Ishikawa (cell line): ENCODE measurements around the gene CLDN14.
A peak's percentile ranks its signal among the peaks of the same experiment; 100 is the strongest.

Source experiments
- CEBPB ChIP-seq: IDR thresholded peaks from 2 replicates; pipeline ENCODE4 v1.6.1; 2012
- CREB1 ChIP-seq: IDR thresholded peaks from 2 replicates; pipeline ENCODE4 v1.6.1; 2012; ENCODE audit warnings: low read depth
- EGR1 ChIP-seq: IDR thresholded peaks from 2 replicates; pipeline ENCODE4 v1.6.1; 2012
- EP300 ChIP-seq: IDR thresholded peaks from 2 replicates; pipeline ENCODE4 v1.6.1; 2012; ENCODE audit warnings: borderline replicate concordance
- FOXM1 ChIP-seq: IDR thresholded peaks from 2 replicates; pipeline ENCODE4 v1.6.1; 2012; ENCODE audit warnings: low read depth, borderline replicate concordance
- NFIC ChIP-seq: IDR thresholded peaks from 2 replicates; pipeline ENCODE4 v1.6.1; 2012
- RAD21 ChIP-seq: IDR thresholded peaks from 2 replicates; pipeline ENCODE4 v1.6.1; 2012; ENCODE audit warnings: low read depth
- REST ChIP-seq: IDR thresholded peaks from 2 replicates; pipeline ENCODE4 v1.6.1; 2012; ENCODE audit warnings: low read depth, mild to moderate bottlenecking
- TAF1 ChIP-seq: IDR thresholded peaks from 2 replicates; pipeline ENCODE4 v1.6.1; 2012; ENCODE audit warnings: low read depth, mild to moderate bottlenecking
- TCF12 ChIP-seq: IDR thresholded peaks from 2 replicates; pipeline ENCODE4 v1.6.1; 2012; ENCODE audit warnings: low read depth
- TEAD4 ChIP-seq: IDR thresholded peaks from 2 replicates; pipeline ENCODE4 v1.6.1; 2012
- YY1 ChIP-seq: IDR thresholded peaks from 2 replicates; pipeline ENCODE4 v1.6.1; 2012; ENCODE audit warnings: low read depth
- ZBTB7A ChIP-seq: IDR thresholded peaks from 2 replicates; pipeline ENCODE4 v1.6.1; 2012; ENCODE audit warnings: low read depth
- TF ChIP-seq, protein P1 (sequence below): IDR thresholded peaks from 2 replicates; pipeline ENCODE4 v1.6.1; 2012
- TF ChIP-seq, protein P2 (sequence below): IDR thresholded peaks from 2 replicates; pipeline ENCODE4 v1.6.1; 2012

Gene CLDN14

DNA sequence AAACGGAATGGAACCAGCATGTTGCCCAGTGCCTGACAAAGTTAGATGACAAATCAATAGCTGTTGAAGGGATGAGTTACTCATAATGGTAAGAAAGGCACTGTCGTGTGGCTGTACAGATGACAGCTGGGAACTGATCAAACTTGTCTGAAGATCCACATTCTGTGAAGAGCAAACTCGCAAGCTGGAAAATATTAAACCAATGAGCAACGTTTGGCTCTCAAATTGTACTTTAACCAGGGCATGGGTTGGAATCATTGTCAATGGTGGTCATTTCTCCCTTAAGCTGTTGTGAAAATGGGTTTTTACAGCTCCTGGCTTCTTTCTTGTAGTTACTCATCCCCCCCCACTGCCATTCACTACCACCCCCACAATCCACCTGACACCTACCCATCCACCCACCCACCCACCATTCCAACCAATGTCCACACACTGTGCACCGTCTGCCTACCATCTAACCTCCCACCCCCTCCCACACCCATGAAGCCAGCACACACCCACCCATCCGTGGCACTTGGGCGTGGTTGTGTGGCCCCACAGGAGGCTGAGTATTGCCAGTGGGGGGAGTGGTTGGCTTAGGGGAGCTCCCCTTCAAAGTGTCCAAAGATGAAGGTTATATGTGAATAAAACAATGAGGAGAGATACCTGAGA, 46.7 kb downstream of the CLDN14 start:
- TF ChIP-seq TCF12 (no peak), EP300 (no peak), TAF1 (no peak), TEAD4 (no peak), RAD21 (no peak), YY1 (no peak), EGR1 (no peak), CREB1 (no peak), CEBPB (no peak), NFIC (no peak), ZBTB7A (no peak), REST (no peak), FOXM1 (no peak)
- TF ChIP-seq, protein P1, sequence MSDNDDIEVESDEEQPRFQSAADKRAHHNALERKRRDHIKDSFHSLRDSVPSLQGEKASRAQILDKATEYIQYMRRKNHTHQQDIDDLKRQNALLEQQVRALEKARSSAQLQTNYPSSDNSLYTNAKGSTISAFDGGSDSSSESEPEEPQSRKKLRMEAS, result no peak
- TF ChIP-seq, protein P2, sequence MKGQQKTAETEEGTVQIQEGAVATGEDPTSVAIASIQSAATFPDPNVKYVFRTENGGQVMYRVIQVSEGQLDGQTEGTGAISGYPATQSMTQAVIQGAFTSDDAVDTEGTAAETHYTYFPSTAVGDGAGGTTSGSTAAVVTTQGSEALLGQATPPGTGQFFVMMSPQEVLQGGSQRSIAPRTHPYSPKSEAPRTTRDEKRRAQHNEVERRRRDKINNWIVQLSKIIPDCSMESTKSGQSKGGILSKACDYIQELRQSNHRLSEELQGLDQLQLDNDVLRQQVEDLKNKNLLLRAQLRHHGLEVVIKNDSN, result no peak

DNA sequence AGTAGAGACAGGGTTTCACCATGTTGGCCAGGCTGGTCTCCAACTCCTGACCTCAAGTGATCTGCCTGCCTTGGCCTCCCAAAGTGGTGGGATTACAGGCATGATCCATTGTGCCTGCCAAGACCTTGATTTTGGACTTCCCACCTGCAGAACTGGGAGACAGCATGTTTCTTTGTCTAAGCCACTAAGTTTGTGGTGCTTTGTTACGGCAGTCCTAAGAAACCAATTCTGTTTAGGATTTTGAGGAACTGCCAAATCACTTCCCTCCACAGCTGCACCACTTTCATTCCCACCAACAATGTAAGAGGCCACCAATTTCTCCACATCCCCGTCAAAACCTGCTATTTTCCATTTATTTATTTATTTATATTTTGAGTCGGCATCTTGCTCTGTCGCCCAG, 48.7 kb downstream of the CLDN14 start:
- TF ChIP-seq CREB1 (no peak), YY1 (no peak), RAD21 (no peak), NFIC (no peak)
- TF ChIP-seq, protein P1, result no peak

- no peak for TF ChIP-seq TEAD4
- TF ChIP-seq NFIC, result no peak
- no peak for TF ChIP-seq TCF12
- TF ChIP-seq RAD21, result no peak
- no peak for TF ChIP-seq ZBTB7A
- TF ChIP-seq EGR1, result no peak
- TF ChIP-seq TAF1, result no peak
- no peak for TF ChIP-seq CEBPB
- no peak for TF ChIP-seq FOXM1
- TF ChIP-seq CREB1, result no peak
Observed at GRCh38 chr21:36430841-36431240, 49.1 kb downstream of the CLDN14 start.

- TF ChIP-seq EGR1, result no peak
- TF ChIP-seq TCF12, result peak; percentile 44; the same call in 1 of the 2 replicates
- TF ChIP-seq, protein P2, result peak; percentile 13; the same call in 1 of the 2 replicates
Observed at GRCh38 chr21:36429947-36430546, 49.9 kb downstream of the CLDN14 start.

DNA sequence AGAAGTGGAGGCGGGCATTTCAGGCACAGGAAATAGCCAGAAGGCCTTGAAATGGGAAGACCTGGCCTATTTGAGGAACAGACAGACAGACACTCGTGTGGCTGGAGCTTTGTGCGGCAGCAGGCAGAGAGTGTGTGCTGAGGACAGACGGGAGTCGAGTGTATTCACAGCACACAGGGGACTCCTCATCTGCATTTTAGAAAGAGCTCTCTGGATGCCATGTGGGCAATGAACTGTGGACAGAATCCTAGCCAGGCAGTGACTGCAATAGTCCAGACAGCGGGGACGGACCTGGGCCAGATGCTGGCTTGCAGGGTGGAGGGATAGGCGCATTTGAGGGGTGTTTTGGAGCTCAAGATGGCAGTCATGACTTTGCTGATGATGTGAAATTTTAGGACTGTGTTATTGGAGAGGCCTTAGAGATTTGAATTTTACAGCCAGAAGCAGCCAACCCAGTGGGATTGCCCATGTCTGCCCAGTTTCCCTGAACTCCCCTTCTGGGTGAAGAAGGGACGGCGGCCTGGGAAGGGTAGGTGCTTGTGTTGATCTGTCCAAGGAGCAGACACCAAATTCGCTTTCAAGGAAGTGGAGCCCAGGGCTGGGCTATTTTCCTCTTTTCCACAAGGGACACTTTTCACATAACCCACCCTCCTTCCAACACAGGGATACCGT, 51.0 kb downstream of the CLDN14 start:
- TF ChIP-seq YY1, result 0 out of 2 replicates have a peak, but pooled peaks have one; percentile 41
- no peak for TF ChIP-seq NFIC
- TF ChIP-seq, protein P1, result peak; percentile 29
- no peak for TF ChIP-seq ZBTB7A
- TF ChIP-seq TEAD4, result peak; percentile 65

DNA sequence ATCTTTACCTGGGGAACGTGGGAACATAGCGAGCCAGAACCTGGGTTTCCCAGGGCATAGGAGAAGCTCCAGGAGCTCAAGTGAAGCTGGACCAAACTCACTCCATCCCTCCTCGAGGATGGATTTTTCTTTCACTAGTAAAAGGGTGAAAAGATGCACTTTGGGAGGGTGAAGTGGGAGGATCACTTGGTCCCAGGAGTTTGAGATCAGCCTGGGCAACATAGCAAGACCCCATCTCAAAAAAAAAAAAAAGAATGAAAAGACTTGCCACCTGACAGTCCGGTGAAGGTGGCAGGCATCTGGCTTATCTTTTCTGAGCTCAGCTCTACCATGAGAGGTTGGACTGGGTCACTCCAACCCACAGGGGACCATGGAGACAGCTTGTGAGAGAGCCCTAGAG, 52.4 kb downstream of the CLDN14 start:
- TF ChIP-seq FOXM1 (no peak), EP300 (no peak), YY1 (no peak), ZBTB7A (no peak), NFIC (no peak), CEBPB (no peak), TCF12 (no peak), RAD21 (no peak), TAF1 (no peak), EGR1 (no peak), REST (no peak), CREB1 (no peak), TEAD4 (no peak)
- TF ChIP-seq, protein P2, result no peak
- TF ChIP-seq, protein P1, result no peak
